NT2/D1 (cell line): ENCODE data around the gene ORC6.

Experiments used
- SUZ12 ChIP-seq: IDR thresholded peaks from 2 replicates; pipeline ENCODE4 v1.6.1; 2011; ENCODE audit not compliant: insufficient read length, insufficient read depth; ENCODE audit errors: extremely low read depth
- ZNF274 ChIP-seq: IDR thresholded peaks from 2 replicates; pipeline ENCODE4 v1.6.1; 2011; ENCODE audit warnings: mild to moderate bottlenecking, low read depth, low read length

DNA sequence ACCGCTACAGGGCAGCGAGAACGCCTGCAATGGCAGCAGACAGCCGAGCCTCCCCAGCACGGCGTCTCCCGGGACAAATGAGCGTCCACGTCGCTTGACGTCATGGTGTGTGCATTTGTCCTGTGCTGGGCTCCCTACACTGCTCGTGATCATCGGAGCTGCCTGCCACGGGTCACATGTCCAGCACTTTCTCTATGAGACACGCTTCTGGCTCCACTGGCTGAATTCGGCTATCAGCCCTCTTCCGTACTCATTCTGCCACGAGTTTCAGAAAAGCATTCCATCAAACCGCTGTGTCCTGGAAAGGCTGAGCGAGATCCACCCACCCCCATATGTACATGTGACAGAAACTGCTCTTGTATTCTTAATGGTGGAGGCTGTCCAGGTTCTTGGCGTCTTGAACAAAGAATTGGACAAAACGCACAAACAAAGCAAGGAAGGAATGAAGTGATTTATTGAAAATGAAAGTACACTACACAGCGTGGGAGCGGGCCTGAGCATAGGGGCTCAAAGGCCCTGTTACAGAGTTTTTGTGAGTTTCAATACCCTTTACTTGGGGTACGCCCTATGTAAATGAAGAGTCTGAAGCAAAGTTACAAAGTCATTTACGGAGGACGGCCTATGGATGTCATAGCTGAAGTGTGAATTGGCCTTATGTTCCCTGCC lies 39.7 kb upstream of the ORC6 start:
- TF ChIP-seq ZNF274 = no peak
- TF ChIP-seq SUZ12 = no peak
